WTC11 (cell line): ENCODE results near the gene COPA.

Experiments used
- CREB1 ChIP-seq: sonication (generic); formaldehyde crosslinking; IDR thresholded peaks from 2 replicates; pipeline ENCODE4 v1.8.0; 2023; ENCODE audit warnings: mild to moderate bottlenecking, missing genetic modification reagents
- FOXJ3 ChIP-seq: sonication (generic); formaldehyde crosslinking; IDR thresholded peaks from 2 replicates; pipeline ENCODE4 v1.9.0; 2021; ENCODE audit warnings: missing genetic modification reagents, mild to moderate bottlenecking, borderline replicate concordance
- FOXK1 ChIP-seq: sonication (generic); formaldehyde crosslinking; IDR thresholded peaks from 2 replicates; pipeline ENCODE4 v1.8.0; 2022; ENCODE audit warnings: mild to moderate bottlenecking, moderate library complexity, missing genetic modification reagents
- JUN ChIP-seq: sonication (generic); formaldehyde crosslinking; IDR thresholded peaks from 2 replicates; pipeline ENCODE4 v1.8.0; 2023; ENCODE audit warnings: mild to moderate bottlenecking, missing genetic modification reagents
- NFE2L1 ChIP-seq: sonication (generic); formaldehyde crosslinking; IDR thresholded peaks from 2 replicates; pipeline ENCODE4 v1.8.1; 2023; ENCODE audit warnings: missing genetic modification reagents
- RELA ChIP-seq: sonication (generic); formaldehyde crosslinking; IDR thresholded peaks from 2 replicates; pipeline ENCODE4 v1.8.1; 2022; ENCODE audit warnings: missing genetic modification reagents, mild to moderate bottlenecking, borderline replicate concordance
- TCF7 ChIP-seq: sonication (generic); formaldehyde crosslinking; IDR thresholded peaks from 2 replicates; pipeline ENCODE4 v1.8.0; 2022; ENCODE audit warnings: mild to moderate bottlenecking, low read depth, missing genetic modification reagents, moderate library complexity
- ZBTB21 ChIP-seq: sonication (generic); formaldehyde crosslinking; IDR thresholded peaks from 2 replicates; pipeline ENCODE4 v1.8.1; 2023; ENCODE audit warnings: mild to moderate bottlenecking, missing genetic modification reagents, borderline replicate concordance
- ZNF138 ChIP-seq: sonication (generic); formaldehyde crosslinking; conservative IDR thresholded peaks from 2 replicates; pipeline ENCODE4 v1.8.1; 2022; ENCODE audit warnings: mild to moderate bottlenecking, moderate library complexity, missing genetic modification reagents
- TF ChIP-seq, protein P1 (sequence below): fragments of 200-600 bp; IDR thresholded peaks from 2 replicates; pipeline ENCODE4 v1.8.0; 2022; ENCODE audit warnings: antibody characterized with exemption
- TF ChIP-seq, protein P2 (sequence below): sonication (generic); formaldehyde crosslinking; IDR thresholded peaks from 2 replicates; pipeline ENCODE4 v1.8.0; 2023; ENCODE audit warnings: missing genetic modification reagents
- TF ChIP-seq, protein P3 (sequence below): sonication (generic); formaldehyde crosslinking; IDR thresholded peaks from 2 replicates; pipeline ENCODE4 v1.8.0; 2022; ENCODE audit warnings: mild to moderate bottlenecking, missing genetic modification reagents
- TF ChIP-seq, protein P4 (sequence below): sonication (generic); formaldehyde crosslinking; IDR thresholded peaks from 2 replicates; pipeline ENCODE4 v1.8.1; 2022; ENCODE audit warnings: missing genetic modification reagents, borderline replicate concordance

DNA sequence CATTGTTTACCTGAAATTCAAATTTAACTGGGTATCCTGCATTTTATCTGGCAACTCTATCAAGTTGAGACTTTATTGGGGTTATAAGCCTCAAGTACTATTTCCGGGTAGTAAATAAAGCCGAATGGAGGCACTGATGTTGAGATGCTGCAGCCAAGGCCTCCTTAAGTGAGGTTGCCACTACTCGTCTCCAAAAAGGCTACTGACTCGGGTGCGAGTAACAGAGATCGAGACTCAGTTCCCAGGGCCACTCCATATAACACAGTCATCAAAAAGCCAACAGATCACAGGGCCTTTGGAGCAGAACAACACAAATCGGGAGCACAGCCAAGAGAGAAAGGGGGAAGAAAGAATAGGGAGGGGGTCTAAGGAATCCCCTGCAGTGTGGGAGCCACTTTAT lies 524 bp downstream of the COPA start:
- TF ChIP-seq, protein P1, sequence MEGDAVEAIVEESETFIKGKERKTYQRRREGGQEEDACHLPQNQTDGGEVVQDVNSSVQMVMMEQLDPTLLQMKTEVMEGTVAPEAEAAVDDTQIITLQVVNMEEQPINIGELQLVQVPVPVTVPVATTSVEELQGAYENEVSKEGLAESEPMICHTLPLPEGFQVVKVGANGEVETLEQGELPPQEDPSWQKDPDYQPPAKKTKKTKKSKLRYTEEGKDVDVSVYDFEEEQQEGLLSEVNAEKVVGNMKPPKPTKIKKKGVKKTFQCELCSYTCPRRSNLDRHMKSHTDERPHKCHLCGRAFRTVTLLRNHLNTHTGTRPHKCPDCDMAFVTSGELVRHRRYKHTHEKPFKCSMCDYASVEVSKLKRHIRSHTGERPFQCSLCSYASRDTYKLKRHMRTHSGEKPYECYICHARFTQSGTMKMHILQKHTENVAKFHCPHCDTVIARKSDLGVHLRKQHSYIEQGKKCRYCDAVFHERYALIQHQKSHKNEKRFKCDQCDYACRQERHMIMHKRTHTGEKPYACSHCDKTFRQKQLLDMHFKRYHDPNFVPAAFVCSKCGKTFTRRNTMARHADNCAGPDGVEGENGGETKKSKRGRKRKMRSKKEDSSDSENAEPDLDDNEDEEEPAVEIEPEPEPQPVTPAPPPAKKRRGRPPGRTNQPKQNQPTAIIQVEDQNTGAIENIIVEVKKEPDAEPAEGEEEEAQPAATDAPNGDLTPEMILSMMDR: no peak
- TF ChIP-seq, protein P2, sequence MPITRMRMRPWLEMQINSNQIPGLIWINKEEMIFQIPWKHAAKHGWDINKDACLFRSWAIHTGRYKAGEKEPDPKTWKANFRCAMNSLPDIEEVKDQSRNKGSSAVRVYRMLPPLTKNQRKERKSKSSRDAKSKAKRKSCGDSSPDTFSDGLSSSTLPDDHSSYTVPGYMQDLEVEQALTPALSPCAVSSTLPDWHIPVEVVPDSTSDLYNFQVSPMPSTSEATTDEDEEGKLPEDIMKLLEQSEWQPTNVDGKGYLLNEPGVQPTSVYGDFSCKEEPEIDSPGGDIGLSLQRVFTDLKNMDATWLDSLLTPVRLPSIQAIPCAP (CRISPR knock-in tag): no peak
- TF ChIP-seq ZBTB21 (no peak), FOXK1 (CRISPR knock-in tag) (no peak), JUN (CRISPR knock-in tag) (no peak), ZNF138 (CRISPR knock-in tag) (no peak), RELA (CRISPR knock-in tag) (no peak), NFE2L1 (CRISPR knock-in tag) (no peak), TCF7 (no peak), FOXJ3 (CRISPR knock-in tag) (no peak), CREB1 (CRISPR knock-in tag) (no peak)
- TF ChIP-seq, protein P3, sequence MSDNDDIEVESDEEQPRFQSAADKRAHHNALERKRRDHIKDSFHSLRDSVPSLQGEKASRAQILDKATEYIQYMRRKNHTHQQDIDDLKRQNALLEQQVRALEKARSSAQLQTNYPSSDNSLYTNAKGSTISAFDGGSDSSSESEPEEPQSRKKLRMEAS: no peak
- TF ChIP-seq, protein P4, sequence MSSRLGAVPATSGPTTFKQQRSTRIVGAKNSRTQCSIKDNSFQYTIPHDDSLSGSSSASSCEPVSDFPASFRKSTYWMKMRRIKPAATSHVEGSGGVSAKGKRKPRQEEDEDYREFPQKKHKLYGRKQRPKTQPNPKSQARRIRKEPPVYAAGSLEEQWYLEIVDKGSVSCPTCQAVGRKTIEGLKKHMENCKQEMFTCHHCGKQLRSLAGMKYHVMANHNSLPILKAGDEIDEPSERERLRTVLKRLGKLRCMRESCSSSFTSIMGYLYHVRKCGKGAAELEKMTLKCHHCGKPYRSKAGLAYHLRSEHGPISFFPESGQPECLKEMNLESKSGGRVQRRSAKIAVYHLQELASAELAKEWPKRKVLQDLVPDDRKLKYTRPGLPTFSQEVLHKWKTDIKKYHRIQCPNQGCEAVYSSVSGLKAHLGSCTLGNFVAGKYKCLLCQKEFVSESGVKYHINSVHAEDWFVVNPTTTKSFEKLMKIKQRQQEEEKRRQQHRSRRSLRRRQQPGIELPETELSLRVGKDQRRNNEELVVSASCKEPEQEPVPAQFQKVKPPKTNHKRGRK (CRISPR knock-in tag): no peak
